A549 (cell line): Measurements from ENCODE around the gene FAM90A1.
"Not testable (repeated sequence)": the region's sequence is repeated elsewhere in the genome, so short reads cannot be mapped to it uniquely, and the experiment has no call there.

Experiments
- CEBPB ChIP-seq, 2 experiments: fragments of >200 bp in 1 of 2; sonication (Bioruptor Twin) in 1 of 2; formaldehyde crosslinking in 1 of 2; IDR thresholded peaks; 2 replicates each; pipeline ENCODE4 v1.6.1; 2012 to 2016
- NPAS2 ChIP-seq: fragments of 250-450 bp; sonication (Bioruptor Pico); IDR thresholded peaks from 2 replicates; pipeline ENCODE4 v1.8.0; 2022; ENCODE audit warnings: mild to moderate bottlenecking, moderate library complexity, borderline replicate concordance
- RAD21 ChIP-seq, 2 experiments: fragments of >200 bp in 1 of 2; sonication (Bioruptor Twin) in 1 of 2; formaldehyde crosslinking in 1 of 2; IDR thresholded peaks in 1 of 2; conservative IDR thresholded peaks in 1 of 2; 2 replicates in 1 of 2; 3 replicates in 1 of 2; pipeline ENCODE4 v1.6.1; 2012 to 2018; ENCODE audit warnings: inconsistent platforms in 1 of 2
- TF ChIP-seq, protein P1 (sequence below): fragments of 450-650 bp; IDR thresholded peaks from 2 replicates; pipeline ENCODE4 v1.6.1; 2014; ENCODE audit warnings: antibody characterized with exemption
- TF ChIP-seq, protein P2 (sequence below): fragments of >200 bp; sonication (Bioruptor Twin); formaldehyde crosslinking; IDR thresholded peaks from 3 replicates; pipeline ENCODE4 v1.5.1; 2016

DNA sequence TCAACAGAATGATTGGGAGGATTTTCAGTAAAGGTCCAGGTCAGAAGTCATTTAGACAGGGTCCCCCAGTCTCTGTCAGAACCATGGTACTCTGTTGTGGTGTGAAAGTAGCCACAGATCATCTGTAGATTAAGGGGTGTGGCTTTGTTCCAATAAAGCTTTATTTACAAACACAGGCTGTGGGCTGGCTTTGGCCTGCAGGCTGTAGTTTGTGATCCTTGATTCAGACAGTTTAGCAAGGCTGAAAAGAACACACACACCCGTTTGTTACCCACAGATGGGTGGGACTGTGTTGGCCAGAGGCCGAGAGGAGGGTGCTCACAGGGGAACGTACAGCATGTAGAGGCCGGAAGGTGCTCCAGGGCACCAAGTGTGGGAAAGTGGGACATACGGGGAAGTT is 3.6 kb upstream of the FAM90A1 start:
- TF ChIP-seq, protein P1, sequence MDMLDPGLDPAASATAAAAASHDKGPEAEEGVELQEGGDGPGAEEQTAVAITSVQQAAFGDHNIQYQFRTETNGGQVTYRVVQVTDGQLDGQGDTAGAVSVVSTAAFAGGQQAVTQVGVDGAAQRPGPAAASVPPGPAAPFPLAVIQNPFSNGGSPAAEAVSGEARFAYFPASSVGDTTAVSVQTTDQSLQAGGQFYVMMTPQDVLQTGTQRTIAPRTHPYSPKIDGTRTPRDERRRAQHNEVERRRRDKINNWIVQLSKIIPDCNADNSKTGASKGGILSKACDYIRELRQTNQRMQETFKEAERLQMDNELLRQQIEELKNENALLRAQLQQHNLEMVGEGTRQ, result not testable (repeated sequence)
- TF ChIP-seq CEBPB (IDR thresholded peaks at IDR 0.05); RAD21 (conservative IDR thresholded peaks at IDR 0.05 in 1 of 2, IDR thresholded peaks at IDR 0.05 in 1 of 2); NPAS2 (CRISPR knock-in tag): not testable (repeated sequence)
- TF ChIP-seq, protein P2, sequence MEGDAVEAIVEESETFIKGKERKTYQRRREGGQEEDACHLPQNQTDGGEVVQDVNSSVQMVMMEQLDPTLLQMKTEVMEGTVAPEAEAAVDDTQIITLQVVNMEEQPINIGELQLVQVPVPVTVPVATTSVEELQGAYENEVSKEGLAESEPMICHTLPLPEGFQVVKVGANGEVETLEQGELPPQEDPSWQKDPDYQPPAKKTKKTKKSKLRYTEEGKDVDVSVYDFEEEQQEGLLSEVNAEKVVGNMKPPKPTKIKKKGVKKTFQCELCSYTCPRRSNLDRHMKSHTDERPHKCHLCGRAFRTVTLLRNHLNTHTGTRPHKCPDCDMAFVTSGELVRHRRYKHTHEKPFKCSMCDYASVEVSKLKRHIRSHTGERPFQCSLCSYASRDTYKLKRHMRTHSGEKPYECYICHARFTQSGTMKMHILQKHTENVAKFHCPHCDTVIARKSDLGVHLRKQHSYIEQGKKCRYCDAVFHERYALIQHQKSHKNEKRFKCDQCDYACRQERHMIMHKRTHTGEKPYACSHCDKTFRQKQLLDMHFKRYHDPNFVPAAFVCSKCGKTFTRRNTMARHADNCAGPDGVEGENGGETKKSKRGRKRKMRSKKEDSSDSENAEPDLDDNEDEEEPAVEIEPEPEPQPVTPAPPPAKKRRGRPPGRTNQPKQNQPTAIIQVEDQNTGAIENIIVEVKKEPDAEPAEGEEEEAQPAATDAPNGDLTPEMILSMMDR, result not testable (repeated sequence)
